NCI-H128 (cell line): Measurements from ENCODE around the gene PAFAH1B1.
"Not testable (repeated sequence)": the region's sequence is repeated elsewhere in the genome, so short reads cannot be mapped to it uniquely, and the experiment has no call there.

Experiments used
- DNase-seq: peaks from one replicate; lab custom pipeline; 2025; ENCODE audit not compliant: unreplicated experiment; lab: John Stamatoyannopoulos, UW

Gene PAFAH1B1

GRCh38 chr17:2594722-2595599 is 1.5 kb downstream of the PAFAH1B1 start:
- no peak for DNase-seq

- DNase-seq = no peak
These were observed 2.3 kb downstream of the PAFAH1B1 start for GRCh38 chr17:2595716-2596115.

GRCh38 chr17:2598166-2598565 is 4.7 kb downstream of the PAFAH1B1 start:
- DNase-seq = no peak

DNA sequence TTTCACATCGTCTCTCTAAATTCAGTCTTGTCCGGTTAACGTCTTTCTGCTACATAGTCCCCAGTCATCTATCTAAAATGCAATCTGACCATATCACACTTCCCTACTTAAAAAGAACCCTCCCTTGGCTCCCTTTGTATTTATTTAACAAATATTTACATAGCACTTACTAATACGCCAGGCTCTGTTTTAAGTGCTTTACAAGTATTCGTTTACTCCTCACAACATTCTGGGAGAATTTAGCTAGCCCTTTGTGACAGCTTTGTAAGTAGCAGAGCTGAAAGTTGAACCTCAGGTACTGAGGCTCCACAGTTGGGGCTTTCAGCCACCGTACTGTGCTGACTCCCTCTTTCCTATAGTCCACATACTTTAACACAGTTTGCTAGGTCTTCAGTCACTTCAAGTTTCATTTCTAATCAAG is 9.2 kb downstream of the PAFAH1B1 start:
- peak; percentile 5 for DNase-seq

DNA sequence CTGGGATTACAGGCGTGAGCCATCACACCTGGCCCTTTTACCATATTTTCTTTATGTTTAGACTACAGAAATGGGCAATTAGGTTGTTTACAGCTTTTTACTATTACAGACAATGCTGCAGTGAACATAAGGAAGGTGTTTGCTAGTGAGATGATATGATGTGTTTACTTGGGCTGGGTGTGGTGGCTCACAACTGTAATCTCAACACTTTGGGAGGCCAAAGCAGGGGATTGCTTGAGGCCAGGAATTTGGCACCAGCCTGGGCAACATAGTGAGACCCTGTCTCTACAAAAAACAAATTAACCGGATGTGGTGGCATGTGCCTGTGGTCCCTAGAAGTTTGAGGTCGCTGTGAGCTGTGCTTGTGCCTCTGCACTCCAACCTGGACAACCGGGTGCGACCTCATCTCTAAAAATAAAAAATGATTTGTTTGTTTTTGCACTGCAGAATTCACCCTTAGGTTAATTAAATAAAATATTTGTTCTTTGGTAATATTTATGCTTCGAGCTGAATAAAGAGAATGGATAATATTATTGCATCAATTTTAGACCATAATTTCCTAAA is 15.0 kb downstream of the PAFAH1B1 start:
- no peak for DNase-seq

DNA sequence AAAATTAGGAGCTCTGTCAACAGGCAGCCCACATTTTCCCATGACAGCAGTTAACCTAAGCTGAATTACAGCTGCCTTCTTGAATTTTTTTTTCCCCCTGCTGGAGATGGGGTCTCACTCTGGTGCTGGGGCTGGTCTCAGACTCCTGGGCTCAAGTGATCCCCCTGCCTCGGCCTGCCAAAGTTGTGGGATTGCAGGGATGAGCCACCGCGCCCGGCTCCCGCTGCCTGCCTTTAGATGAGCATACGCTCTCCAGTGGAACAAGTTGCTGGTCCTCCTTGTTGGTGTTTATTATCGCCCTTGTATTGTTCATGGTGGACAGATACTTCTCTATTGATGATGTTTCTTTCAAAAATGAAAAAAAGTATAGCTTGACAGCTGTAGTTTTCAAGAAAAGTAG is 15.6 kb downstream of the PAFAH1B1 start:
- no peak for DNase-seq

- no peak for DNase-seq
These were observed 17.0 kb downstream of the PAFAH1B1 start for GRCh38 chr17:2610195-2611175.

DNA sequence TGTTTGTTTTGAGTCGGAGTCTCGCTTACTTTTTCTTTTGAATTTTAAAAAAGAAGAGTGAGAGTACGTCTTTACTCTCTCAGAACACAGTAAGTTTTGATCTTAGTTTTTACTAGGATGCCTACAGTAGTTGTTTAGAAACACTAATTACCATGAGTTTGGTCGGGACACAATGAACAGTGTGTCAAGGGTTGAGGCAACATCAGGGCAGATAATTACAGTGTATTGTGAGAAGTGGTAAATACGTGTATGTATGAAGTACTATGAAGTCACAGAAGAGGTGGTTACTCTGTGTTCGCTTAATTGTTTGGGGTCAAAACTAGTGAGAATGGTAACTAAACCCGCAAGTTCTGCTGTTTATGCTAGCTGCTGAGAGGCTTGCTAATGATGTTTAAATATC is 18.2 kb downstream of the PAFAH1B1 start:
- no peak for DNase-seq

GRCh38 chr17:2612630-2613029 is 19.2 kb downstream of the PAFAH1B1 start:
- DNase-seq = no peak

GRCh38 chr17:2613089-2613808 is 19.8 kb downstream of the PAFAH1B1 start:
- no peak for DNase-seq

DNA sequence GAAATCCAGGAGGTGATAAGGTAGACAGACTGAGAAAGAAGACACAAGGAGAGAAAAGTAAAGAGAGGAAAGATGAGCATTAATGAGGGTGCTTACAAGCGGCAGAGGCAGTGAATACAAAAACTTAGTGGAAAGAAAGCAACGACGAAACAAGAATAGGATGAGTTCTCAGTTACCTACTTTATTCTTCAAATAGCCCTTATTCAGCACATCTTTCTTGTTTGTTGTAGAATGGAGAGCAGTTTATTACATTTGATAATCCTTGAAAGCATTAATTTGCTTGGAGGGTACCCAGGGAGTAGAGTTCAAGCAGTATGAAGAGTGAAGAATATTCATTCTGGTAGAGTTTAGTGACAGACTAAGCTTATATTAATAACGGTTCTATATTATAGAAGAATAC is 22.4 kb downstream of the PAFAH1B1 start:
- DNase-seq = no peak

GRCh38 chr17:2621241-2621640 is 27.8 kb downstream of the PAFAH1B1 start:
- no peak for DNase-seq

DNA sequence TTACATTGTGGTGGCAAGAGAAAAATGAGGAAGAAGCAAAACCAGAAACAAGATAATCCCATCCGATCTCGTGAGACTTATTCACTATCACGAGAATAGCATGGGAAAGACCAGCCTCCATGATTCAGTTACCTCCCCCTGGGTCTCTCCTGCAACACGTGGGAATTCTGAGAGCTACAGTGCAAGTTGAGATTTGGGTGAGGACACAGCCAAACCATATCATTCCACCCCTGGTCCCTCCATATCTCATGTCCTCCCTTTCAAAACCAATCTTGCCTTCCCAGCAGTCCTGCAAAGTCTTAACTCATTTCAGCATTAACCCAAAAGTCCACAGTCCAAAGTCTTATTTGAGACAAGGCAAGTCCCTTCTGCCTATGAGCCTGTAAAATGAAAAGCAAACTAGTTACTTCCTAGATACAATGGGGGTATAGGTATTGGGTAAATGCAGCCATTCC is 28.5 kb downstream of the PAFAH1B1 start:
- DNase-seq = not testable (repeated sequence)

GRCh38 chr17:2622721-2623301 is 29.4 kb downstream of the PAFAH1B1 start:
- not testable (repeated sequence) for DNase-seq

- DNase-seq = no peak
These were observed 30.9 kb downstream of the PAFAH1B1 start for GRCh38 chr17:2624292-2624731.

DNA sequence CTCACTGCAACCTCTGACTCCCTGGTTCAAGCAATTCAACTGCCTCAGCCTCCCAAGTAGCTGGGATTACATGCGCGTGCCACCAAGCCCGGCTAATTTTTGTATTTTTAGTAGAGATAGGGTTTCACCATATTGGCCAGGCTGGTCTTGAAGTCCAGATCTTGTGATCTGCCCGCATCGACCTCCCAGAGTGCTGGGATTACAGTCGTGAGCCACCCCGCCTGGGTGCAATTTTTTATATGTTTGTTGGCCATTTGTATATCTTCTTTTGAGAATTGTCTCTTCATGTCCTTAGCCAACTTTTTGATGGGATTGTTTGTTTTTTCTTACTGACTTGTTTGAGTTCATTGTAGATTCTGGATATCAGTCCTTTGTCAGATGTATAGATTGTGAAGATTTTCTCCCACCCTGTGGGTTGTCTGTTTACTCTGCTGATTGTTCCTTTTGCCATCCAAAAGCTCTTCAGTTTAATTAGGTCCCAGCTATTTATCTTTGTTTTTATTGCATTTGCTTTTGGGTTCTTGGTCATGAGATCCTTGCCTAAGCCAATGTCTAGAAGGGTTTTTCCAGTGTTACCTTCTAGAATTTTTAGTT is 33.3 kb downstream of the PAFAH1B1 start:
- DNase-seq = not testable (repeated sequence)

GRCh38 chr17:2628922-2629321 is 35.5 kb downstream of the PAFAH1B1 start:
- not testable (repeated sequence) for DNase-seq

GRCh38 chr17:2631211-2631610 is 37.8 kb downstream of the PAFAH1B1 start:
- DNase-seq = no peak

- DNase-seq = no peak
These were observed 41.0 kb downstream of the PAFAH1B1 start for GRCh38 chr17:2634361-2634960.
